Common myeloid progenitor, CD34-positive (primary cell): ENCODE data around the gene SWSAP1.

Experiments used
- CTCF ChIA-PET: fragments of 350-600 bp; sonication (Branson Sonifier 250); formaldehyde crosslinking; loops from one replicate; lab custom pipeline; 2021; ENCODE audit warnings: antibody characterized with exemption; lab: Charles Lee
- POLR2A ChIA-PET: fragments of 350-600 bp; sonication (Branson Sonifier 250); formaldehyde crosslinking; loops from one replicate; lab custom pipeline; 2021; ENCODE audit warnings: antibody characterized with exemption; lab: Charles Lee
- DNase-seq, 3 donors: peaks; one replicate each; pipeline versions ENCODE4 v3.0.0 to v3.0.0-alpha.2; 2013
- H3K27ac ChIP-seq, 2 experiments: 1 replicate in 1 of 2; 2 replicates in 1 of 2; pipeline ENCODE4 v1.7.0; 2013; ENCODE audit warnings: inconsistent platforms in 2 of 2, low read length in 2 of 2, mild to moderate bottlenecking in 2 of 2, low read depth in 1 of 2, moderate library complexity in 1 of 2; ENCODE audit not compliant: severe bottlenecking in 2 of 2, insufficient read depth in 1 of 2, poor library complexity in 1 of 2
- H3K27me3 ChIP-seq, 5 experiments: replicated peaks in 2 of 5; 1 replicate in 3 of 5; 2 replicates in 2 of 5; pipeline versions ENCODE4 v1.6.1 to v1.7.0; 2013; ENCODE audit warnings: low read length in 4 of 5, mild to moderate bottlenecking in 2 of 5, moderate library complexity in 2 of 5, inconsistent platforms in 1 of 5; ENCODE audit not compliant: insufficient read depth in 5 of 5, control insufficient read depth in 4 of 5
- H3K36me3 ChIP-seq, 4 experiments: 1 replicate in 2 of 4; 2 replicates in 2 of 4; pipeline versions ENCODE4 v1.6.1 to v1.7.0; 2013; ENCODE audit warnings: low read length in 3 of 4, control low read depth in 1 of 4, mild to moderate bottlenecking in 1 of 4; ENCODE audit not compliant: control insufficient read depth in 4 of 4, insufficient read depth in 4 of 4
- H3K4me1 ChIP-seq, 4 experiments: 1 replicate in 3 of 4; 2 replicates in 1 of 4; pipeline versions ENCODE4 v1.6.1 to v1.7.1; 2013; ENCODE audit warnings: low read length in 3 of 4, mild to moderate bottlenecking in 3 of 4, control low read depth in 1 of 4, inconsistent platforms in 1 of 4, moderate library complexity in 1 of 4; ENCODE audit not compliant: control insufficient read depth in 4 of 4, insufficient read depth in 4 of 4; ENCODE audit errors: control extremely low read depth in 1 of 4
- H3K4me3 ChIP-seq, 7 experiments: 1 replicate in 4 of 7; 2 replicates in 3 of 7; pipeline versions ENCODE4 v1.5.1 to v1.7.0; 2013; ENCODE audit warnings: mild to moderate bottlenecking in 7 of 7, low read length in 6 of 7, moderate library complexity in 6 of 7, inconsistent platforms in 2 of 7, low read depth in 2 of 7, control low read depth in 1 of 7; ENCODE audit not compliant: insufficient read depth in 4 of 7, control insufficient read depth in 1 of 7; ENCODE audit errors: extremely low read depth in 1 of 7
- H3K9me3 ChIP-seq, 5 experiments: 1 replicate in 4 of 5; 2 replicates in 1 of 5; pipeline versions ENCODE4 v1.6.1 to v1.7.1; 2013; ENCODE audit warnings: low read length in 4 of 5, mild to moderate bottlenecking in 2 of 5, inconsistent platforms in 1 of 5, low read depth in 1 of 5, moderate library complexity in 1 of 5; ENCODE audit not compliant: control insufficient read depth in 4 of 5, insufficient read depth in 2 of 5; ENCODE audit errors: control extremely low read depth in 1 of 5
- WGBS: methylation state at CpG from one replicate; pipeline ENCODE4 v1.1.5; 2013; ENCODE audit not compliant: insufficient coverage; 5-methylcytosine and 5-hydroxymethylcytosine counted together

The SWSAP1 gene

GRCh38 chr19:11408591-11408990 lies 34.1 kb downstream of the SWSAP1 start:
- no peaks in the 10 kb centered on the region for H3K9me3 ChIP-seq
- no peak overlapping the region for H3K4me3 ChIP-seq
- POLR2A ChIA-PET, result no interaction called here
- H3K36me3 ChIP-seq, result no peaks in the 10 kb centered on the region
- H3K27ac ChIP-seq, result no peak overlapping the region
- CTCF ChIA-PET, result interaction anchor here (4.4 kb wide), 1 partner anchor 26 kb away, joined by 36 read pairs; the partner anchor contains the start of gene EPOR
- peaks cover 0 to 13% (median 5%) of the 10 kb centered on the region in 5 experiments for H3K27me3 ChIP-seq
- no peak for DNase-seq
- WGBS, result 100% methylated on average over 4 of the region's 4 CpGs
- H3K4me1 ChIP-seq, result peaks cover 0 to 3% (median 0%) of the 10 kb centered on the region in 4 experiments

GRCh38 chr19:11410682-11411081 lies 36.2 kb downstream of the SWSAP1 start:
- no peaks in the 10 kb centered on the region for H3K9me3 ChIP-seq
- peaks cover 0 to 17% (median 7%) of the 10 kb centered on the region in 5 experiments for H3K27me3 ChIP-seq
- H3K27ac ChIP-seq, result no peak overlapping the region
- no peaks in the 10 kb centered on the region for H3K36me3 ChIP-seq
- H3K4me3 ChIP-seq, result no peak overlapping the region
- POLR2A ChIA-PET, result no interaction called here
- DNase-seq, result no peak
- CTCF ChIA-PET, result interaction anchor here (1.0 to 1.1 kb wide), 2 partner anchors 12 to 33 kb away, joined by 3 to 4 read pairs; no protein-coding TSS in a partner anchor
- H3K4me1 ChIP-seq, result peaks cover 0 to 3% (median 0%) of the 10 kb centered on the region in 4 experiments
- WGBS, result 100% methylated on average over 3 of the region's 8 CpGs

- Histone ChIP-seq H3K9me3 (no peaks in the 10 kb centered on the region), H3K36me3 (no peaks in the 10 kb centered on the region), H3K4me1 (peaks cover 0 to 9% (median 6%) of the 10 kb centered on the region in 4 experiments), H3K27me3 (peaks cover 0 to 42% (median 15%) of the 10 kb centered on the region in 5 experiments), H3K27ac (no peak overlapping the region), H3K4me3 (no peak overlapping the region)
- WGBS, result 100% methylated on average over 2 of the region's 2 CpGs
- ChIA-PET CTCF (interaction anchor here (1.2 kb wide), 1 partner anchor 16 kb away, joined by 3 read pairs; no protein-coding TSS in a partner anchor), POLR2A (no interaction called here)
- DNase-seq, result no peak
Observed at GRCh38 chr19:11414544-11414943, 40.1 kb downstream of the SWSAP1 start.

GRCh38 chr19:11416346-11417052 lies 42.0 kb downstream of the SWSAP1 start:
- no peaks in the 10 kb centered on the region for H3K9me3 ChIP-seq
- no peak overlapping the region for H3K27ac ChIP-seq
- H3K36me3 ChIP-seq, result no peaks in the 10 kb centered on the region
- ChIA-PET CTCF (interaction anchor here (1.3 to 2.1 kb wide), 2 partner anchors 9 to 36 kb away, joined by 3 to 6 read pairs; no protein-coding TSS in a partner anchor), POLR2A (no interaction called here)
- H3K4me1 ChIP-seq, result peaks cover 0 to 25% (median 19%) of the 10 kb centered on the region in 4 experiments
- 99% methylated on average over 10 of the region's 17 CpGs for WGBS
- H3K4me3 ChIP-seq, result no peak overlapping the region
- H3K27me3 ChIP-seq, result peaks cover 0 to 62% (median 26%) of the 10 kb centered on the region in 5 experiments
- no peak for DNase-seq

GRCh38 chr19:11418094-11418548 lies 43.7 kb downstream of the SWSAP1 start:
- H3K4me3 ChIP-seq, result peak overlapping the region in 1 of 7 experiments; percentile 4
- DNase-seq, result no peak
- H3K27ac ChIP-seq, result no peak overlapping the region
- ChIA-PET POLR2A (no interaction called here), CTCF (interaction anchor here (1.0 to 3.9 kb wide), 3 partner anchors 11 to 44 kb away, joined by 3 to 34 read pairs (median 4); partner anchors contain the start of genes EPOR and SWSAP1)
- 7% methylated on average over 11 of the region's 16 CpGs for WGBS
- H3K36me3 ChIP-seq, result no peaks in the 10 kb centered on the region
- H3K4me1 ChIP-seq, result peaks cover 0 to 41% (median 33%) of the 10 kb centered on the region in 4 experiments
- peaks cover 0 to 78% (median 35%) of the 10 kb centered on the region in 5 experiments for H3K27me3 ChIP-seq
- no peaks in the 10 kb centered on the region for H3K9me3 ChIP-seq

- DNase-seq, result no peak
- Histone ChIP-seq H3K4me1 (peaks cover 0 to 45% (median 36%) of the 10 kb centered on the region in 4 experiments), H3K4me3 (peak within 1 kb of the TSS in 1 of 7 experiments; percentile 50), H3K36me3 (no peaks in the 10 kb centered on the region), H3K9me3 (no peaks in the 10 kb centered on the region), H3K27ac (no peak within 1 kb of the TSS), H3K27me3 (peaks cover 0 to 85% (median 41%) of the 10 kb centered on the region in 5 experiments)
- POLR2A ChIA-PET, result interaction anchor here (0.6 kb wide), 1 partner anchor 1260 kb away, joined by 4 read pairs; no protein-coding TSS in a partner anchor
- CTCF ChIA-PET, result interaction anchor here (1.4 to 3.9 kb wide), 4 partner anchors 15 to 45 kb away, joined by 4 to 34 read pairs (median 4); partner anchors contain the start of genes EPOR and SWSAP1
- 8% methylated on average over 62 of the region's 72 CpGs for WGBS
Observed at GRCh38 chr19:11418549-11419506, 44.4 kb downstream of the SWSAP1 start, which contains the start of gene RGL3. Gene RGL3, minus strand, starts transcription at chr19:11419314. Its CDS starts 36 bp downstream, at chr19:11419278.
